Fibroblast of skin of left biceps (primary cell): Measurements from ENCODE around the gene GTF2E1.

Experiments
- DNase-seq, 2 experiments: peaks; one replicate each; pipeline ENCODE4 v3.0.0-alpha.2; 2013; ENCODE audit warnings: low read depth in 2 of 2

GTF2E1 gene

GRCh38 chr3:120798346-120798745, 55.8 kb downstream of the GTF2E1 start:
- no peak for DNase-seq

- DNase-seq = no peak
These were observed 58.1 kb downstream of the GTF2E1 start for GRCh38 chr3:120800625-120801024.

- no peak for DNase-seq
These were observed 58.9 kb downstream of the GTF2E1 start for GRCh38 chr3:120801484-120801883.

GRCh38 chr3:120802916-120803315, 60.4 kb downstream of the GTF2E1 start:
- no peak for DNase-seq

GRCh38 chr3:120816728-120817127, 74.2 kb downstream of the GTF2E1 start:
- no peak for DNase-seq

- no peak for DNase-seq
These were observed 78.2 kb downstream of the GTF2E1 start for GRCh38 chr3:120820748-120821147.

- DNase-seq = no peak
These were observed 78.9 kb downstream of the GTF2E1 start for GRCh38 chr3:120821426-120821825.

GRCh38 chr3:120823156-120823555, 80.6 kb downstream of the GTF2E1 start:
- no peak for DNase-seq

- DNase-seq = no peak
These were observed 82.1 kb downstream of the GTF2E1 start for GRCh38 chr3:120824613-120825012.

- no peak for DNase-seq
These were observed 86.3 kb downstream of the GTF2E1 start for GRCh38 chr3:120828796-120829195.

GRCh38 chr3:120831066-120831465, 88.5 kb downstream of the GTF2E1 start:
- DNase-seq = no peak
